Loucy (cell line): ENCODE measurements around the gene ADAMTS2.

Experiments used
- EZH2phosphoT487 ChIP-seq: fragments of 200-600 bp; IDR thresholded peaks from 2 replicates; pipeline ENCODE4 v1.6.1; 2018; ENCODE audit warnings: antibody characterized with exemption, mild to moderate bottlenecking, moderate library complexity, borderline replicate concordance
- TF ChIP-seq, protein P1 (sequence below): fragments of 200-600 bp; sonication (generic); conservative IDR thresholded peaks from 2 replicates; pipeline ENCODE4 v1.5.1; 2014; ENCODE audit warnings: mild to moderate bottlenecking, antibody characterized with exemption, low read length

DNA sequence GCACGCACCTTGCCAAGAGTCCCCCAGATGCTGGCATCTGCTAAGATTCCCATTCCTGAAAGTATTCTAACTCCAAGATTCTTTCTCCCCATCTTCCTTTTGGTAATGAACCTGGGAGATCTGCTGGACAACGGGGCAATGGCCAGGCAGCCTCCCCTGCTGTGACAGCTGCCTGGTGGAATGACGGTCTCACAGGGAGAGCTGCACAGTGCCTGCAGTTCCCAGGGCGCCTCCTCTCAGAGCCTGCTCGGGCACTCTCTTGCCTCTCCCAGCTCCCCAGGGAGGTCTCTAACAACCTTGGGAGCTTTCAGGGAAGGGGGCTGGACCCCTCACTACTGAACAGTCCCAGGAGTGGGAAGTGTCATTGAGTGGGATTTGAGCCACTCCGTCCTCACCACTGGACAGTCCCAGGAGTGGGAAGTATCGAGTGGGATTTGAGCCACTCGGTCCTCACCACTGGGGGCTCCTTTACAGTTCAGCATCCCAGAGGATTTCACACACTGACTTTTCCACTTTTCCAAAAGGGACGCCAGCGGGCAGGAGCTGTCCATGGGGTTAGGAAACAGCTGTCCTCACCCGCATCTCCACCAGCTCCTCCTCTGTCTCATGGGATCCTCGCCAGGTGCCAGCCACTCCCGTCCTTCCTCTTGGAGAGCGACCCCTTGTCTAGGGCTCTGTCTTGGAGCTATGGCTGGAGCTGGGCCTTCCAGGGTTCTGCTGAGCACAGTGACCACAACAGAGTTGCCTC, 65.7 kb downstream of the ADAMTS2 start:
- TF ChIP-seq, protein P1, sequence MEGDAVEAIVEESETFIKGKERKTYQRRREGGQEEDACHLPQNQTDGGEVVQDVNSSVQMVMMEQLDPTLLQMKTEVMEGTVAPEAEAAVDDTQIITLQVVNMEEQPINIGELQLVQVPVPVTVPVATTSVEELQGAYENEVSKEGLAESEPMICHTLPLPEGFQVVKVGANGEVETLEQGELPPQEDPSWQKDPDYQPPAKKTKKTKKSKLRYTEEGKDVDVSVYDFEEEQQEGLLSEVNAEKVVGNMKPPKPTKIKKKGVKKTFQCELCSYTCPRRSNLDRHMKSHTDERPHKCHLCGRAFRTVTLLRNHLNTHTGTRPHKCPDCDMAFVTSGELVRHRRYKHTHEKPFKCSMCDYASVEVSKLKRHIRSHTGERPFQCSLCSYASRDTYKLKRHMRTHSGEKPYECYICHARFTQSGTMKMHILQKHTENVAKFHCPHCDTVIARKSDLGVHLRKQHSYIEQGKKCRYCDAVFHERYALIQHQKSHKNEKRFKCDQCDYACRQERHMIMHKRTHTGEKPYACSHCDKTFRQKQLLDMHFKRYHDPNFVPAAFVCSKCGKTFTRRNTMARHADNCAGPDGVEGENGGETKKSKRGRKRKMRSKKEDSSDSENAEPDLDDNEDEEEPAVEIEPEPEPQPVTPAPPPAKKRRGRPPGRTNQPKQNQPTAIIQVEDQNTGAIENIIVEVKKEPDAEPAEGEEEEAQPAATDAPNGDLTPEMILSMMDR, result no peak
- TF ChIP-seq EZH2phosphoT487, result no peak
